ENCODE data around the gene THAP3.

DNA sequence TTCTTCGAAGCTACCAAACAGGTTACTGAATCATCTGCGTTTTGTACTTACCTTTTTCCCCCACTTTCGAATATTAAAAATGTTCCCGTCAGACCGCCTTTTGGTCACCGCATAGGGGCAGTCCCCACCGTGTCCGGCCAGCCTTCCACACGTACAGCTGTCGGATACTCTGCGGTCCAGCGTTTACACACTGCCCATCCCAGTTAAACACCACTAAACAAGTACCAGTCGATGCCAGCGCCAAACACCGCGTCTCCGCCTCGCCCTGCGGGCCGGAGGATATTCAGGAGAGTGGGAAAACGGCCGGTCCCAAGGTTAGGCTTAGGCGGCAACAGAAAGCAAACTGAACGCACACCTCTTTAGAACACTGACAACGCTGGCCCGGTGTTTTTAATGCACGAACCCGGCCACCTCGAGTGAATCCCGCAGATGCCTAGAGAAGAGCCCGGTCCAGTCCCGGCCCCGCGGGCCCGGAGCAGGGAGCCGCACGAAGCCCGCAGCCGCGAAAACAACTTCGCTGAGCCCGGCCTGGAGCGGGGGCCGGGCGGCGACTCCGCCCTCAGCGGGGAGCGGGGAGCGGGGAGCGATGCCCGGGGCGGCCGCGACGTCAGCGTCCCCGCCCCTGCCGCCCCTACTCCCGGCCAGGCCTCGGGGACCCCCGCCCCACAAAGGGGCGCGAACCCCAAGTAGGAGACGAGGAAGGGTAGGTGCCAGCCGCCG is 11.9 kb upstream of the THAP3 start:
- TF ChIP-seq, protein P1, sequence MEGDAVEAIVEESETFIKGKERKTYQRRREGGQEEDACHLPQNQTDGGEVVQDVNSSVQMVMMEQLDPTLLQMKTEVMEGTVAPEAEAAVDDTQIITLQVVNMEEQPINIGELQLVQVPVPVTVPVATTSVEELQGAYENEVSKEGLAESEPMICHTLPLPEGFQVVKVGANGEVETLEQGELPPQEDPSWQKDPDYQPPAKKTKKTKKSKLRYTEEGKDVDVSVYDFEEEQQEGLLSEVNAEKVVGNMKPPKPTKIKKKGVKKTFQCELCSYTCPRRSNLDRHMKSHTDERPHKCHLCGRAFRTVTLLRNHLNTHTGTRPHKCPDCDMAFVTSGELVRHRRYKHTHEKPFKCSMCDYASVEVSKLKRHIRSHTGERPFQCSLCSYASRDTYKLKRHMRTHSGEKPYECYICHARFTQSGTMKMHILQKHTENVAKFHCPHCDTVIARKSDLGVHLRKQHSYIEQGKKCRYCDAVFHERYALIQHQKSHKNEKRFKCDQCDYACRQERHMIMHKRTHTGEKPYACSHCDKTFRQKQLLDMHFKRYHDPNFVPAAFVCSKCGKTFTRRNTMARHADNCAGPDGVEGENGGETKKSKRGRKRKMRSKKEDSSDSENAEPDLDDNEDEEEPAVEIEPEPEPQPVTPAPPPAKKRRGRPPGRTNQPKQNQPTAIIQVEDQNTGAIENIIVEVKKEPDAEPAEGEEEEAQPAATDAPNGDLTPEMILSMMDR (IDR thresholded peaks at IDR 0.05 in 4 of 5, conservative IDR thresholded peaks at IDR 0.05 in 1 of 5) = peak in 3 of 5 experiments; percentile 3 to 30 (median 28)
- TF ChIP-seq POLR2A (IDR thresholded peaks at IDR 0.05) = peak; percentile 42 to 66

All from gastrocnemius medialis (tissue), 4 donors.